Mesendoderm (in vitro differentiated cells): ENCODE measurements around the gene RASL10A.
A peak's percentile ranks its signal among the peaks of the same experiment; 100 is the strongest.

Source experiments
- DNase-seq: peaks from one replicate; pipeline ENCODE4 v3.0.0; 2013
- H2AK5ac ChIP-seq: 2 replicates; pipeline ENCODE4 v1.6.1; 2013; ENCODE audit warnings: low read length, inconsistent platforms
- H2BK120ac ChIP-seq: 2 replicates; pipeline ENCODE4 v1.6.1; 2013; ENCODE audit warnings: low read depth, mild to moderate bottlenecking, low read length, moderate library complexity, mixed read lengths
- H2BK15ac ChIP-seq: replicated peaks from 2 replicates; pipeline ENCODE4 v1.6.1; 2013; ENCODE audit warnings: low read depth, mild to moderate bottlenecking, moderate library complexity
- H2BK5ac ChIP-seq: 2 replicates; pipeline ENCODE4 v1.6.1; 2013; ENCODE audit warnings: low read length, inconsistent platforms
- H3K18ac ChIP-seq: 2 replicates; pipeline ENCODE4 v1.6.1; 2013; ENCODE audit warnings: mild to moderate bottlenecking, low read length, mixed read lengths
- H3K23ac ChIP-seq: one replicate; pipeline ENCODE4 v1.6.1; 2013; ENCODE audit warnings: low read length
- H3K27ac ChIP-seq: 2 replicates; pipeline ENCODE4 v1.5.1; 2013; ENCODE audit warnings: low read depth, mild to moderate bottlenecking, inconsistent platforms, low read length, moderate library complexity
- H3K27me3 ChIP-seq: 2 replicates; pipeline ENCODE4 v1.6.1; 2013; ENCODE audit warnings: low read length, control low read depth, mild to moderate bottlenecking, inconsistent platforms; ENCODE audit not compliant: insufficient read depth, poor library complexity
- H3K36me3 ChIP-seq: 2 replicates; pipeline ENCODE4 v1.6.1; 2013; ENCODE audit warnings: low read length, inconsistent platforms; ENCODE audit not compliant: control insufficient read depth, insufficient read depth
- H3K4ac ChIP-seq: one replicate; pipeline ENCODE4 v1.6.1; 2013; ENCODE audit warnings: low read depth, mild to moderate bottlenecking, low read length, moderate library complexity
- H3K4me1 ChIP-seq: 2 replicates; pipeline ENCODE4 v1.6.1; 2013; ENCODE audit warnings: low read depth, low read length, inconsistent platforms; ENCODE audit not compliant: control insufficient read depth
- H3K4me2 ChIP-seq: 2 replicates; pipeline ENCODE4 v1.6.1; 2013; ENCODE audit warnings: low read length
- H3K4me3 ChIP-seq: 2 replicates; pipeline ENCODE4 v1.5.1; 2013; ENCODE audit warnings: mild to moderate bottlenecking, low read length
- H3K56ac ChIP-seq: one replicate; pipeline ENCODE4 v1.6.1; 2013; ENCODE audit warnings: low read length
- H3K79me1 ChIP-seq: 2 replicates; pipeline ENCODE4 v1.6.1; 2013; ENCODE audit warnings: low read length, inconsistent platforms
- H3K79me2 ChIP-seq: 2 replicates; pipeline ENCODE4 v1.6.1; 2013; ENCODE audit warnings: mild to moderate bottlenecking, low read length; ENCODE audit not compliant: control insufficient read depth, insufficient read depth
- H3K9ac ChIP-seq: 2 replicates; pipeline ENCODE4 v1.6.1; 2013; ENCODE audit warnings: low read length, inconsistent platforms
- H4K5ac ChIP-seq: one replicate; pipeline ENCODE4 v1.6.1; 2013; ENCODE audit warnings: low read length
- H4K8ac ChIP-seq: one replicate; pipeline ENCODE4 v1.6.1; 2013; ENCODE audit warnings: low read depth, mild to moderate bottlenecking, control low read depth, low read length, moderate library complexity
- WGBS: extraction: QIAGEN DNeasy Blood & Tissue Kit; methylation state at CpG from one replicate; pipeline ENCODE4 v1.1.7; 2013; ENCODE audit warnings: low lambda C conversion rate, missing lambda C conversion rate; ENCODE audit not compliant: insufficient coverage; ENCODE audit errors: extremely low coverage; 5-methylcytosine and 5-hydroxymethylcytosine counted together

The RASL10A gene

DNA sequence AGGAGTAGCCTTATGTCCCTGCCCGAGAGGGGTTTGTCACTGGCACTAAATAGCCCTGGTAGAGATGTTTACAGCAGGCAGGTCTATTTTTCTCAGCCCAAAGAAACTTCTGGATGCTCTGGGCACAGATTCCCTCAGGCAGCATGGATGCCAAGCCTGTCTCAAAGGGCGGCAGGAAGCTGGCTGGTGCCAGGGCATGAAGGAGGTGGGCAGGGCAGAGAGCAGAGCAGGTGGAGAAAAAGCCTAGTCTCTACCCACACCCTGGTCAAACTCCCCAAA lies 13.2 kb downstream of the RASL10A start:
- Histone ChIP-seq H2BK120ac (no peak overlapping the region), H3K79me1 (peaks cover 3% of the 10 kb centered on the region), H3K4me1 (peaks cover 2% of the 10 kb centered on the region), H3K27ac (no peak overlapping the region), H3K56ac (no peak overlapping the region), H3K23ac (no peak overlapping the region), H4K5ac (no peak overlapping the region), H3K4ac (no peak overlapping the region), H3K18ac (no peak overlapping the region), H3K4me2 (no peak overlapping the region), H3K9ac (no peak overlapping the region), H3K36me3 (peaks cover 25% of the 10 kb centered on the region), H3K4me3 (no peak overlapping the region), H2AK5ac (no peak overlapping the region), H2BK15ac (no peak overlapping the region), H3K79me2 (no peaks in the 10 kb centered on the region), H3K27me3 (no peaks in the 10 kb centered on the region), H2BK5ac (no peak overlapping the region), H4K8ac (no peak overlapping the region)
- no peak for DNase-seq
- no CpG with 5 or more reads among the region's 2 CpGs for WGBS

DNA sequence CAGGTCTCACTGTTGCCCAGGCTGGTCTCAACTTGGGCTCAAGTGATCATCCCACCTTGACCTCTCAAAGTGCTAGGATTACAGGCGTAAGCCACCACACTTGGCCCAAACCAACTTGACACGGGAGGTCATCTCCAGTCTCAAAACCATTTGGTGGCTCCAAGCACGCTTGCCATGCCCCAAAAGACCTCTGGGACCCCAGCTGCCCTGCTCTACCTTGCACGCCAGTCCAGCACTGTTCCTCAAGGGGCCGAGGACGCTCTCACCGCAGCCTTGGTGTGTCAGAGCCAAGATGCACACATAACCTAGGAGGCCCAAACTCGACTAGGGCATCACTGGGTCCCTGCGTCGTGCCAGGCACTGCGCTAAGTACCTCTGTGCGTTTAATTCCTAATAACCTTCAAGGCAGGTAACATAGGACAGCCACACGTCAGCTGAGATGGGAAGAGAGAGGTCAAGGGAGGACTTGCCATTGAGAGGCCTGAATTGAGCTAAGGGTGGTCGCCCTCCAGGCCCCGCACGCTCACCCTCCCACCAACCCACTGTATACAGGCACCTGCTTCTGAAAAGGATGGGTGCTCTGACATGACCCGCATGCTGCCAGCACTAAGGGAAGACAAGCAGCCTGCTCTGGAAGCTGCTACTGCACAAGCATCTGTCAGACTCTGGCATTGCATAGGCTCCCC lies 13.6 kb downstream of the RASL10A start:
- no peak overlapping the region for H4K8ac ChIP-seq
- H4K5ac ChIP-seq, result no peak overlapping the region
- H3K79me1 ChIP-seq, result peaks cover 3% of the 10 kb centered on the region
- no peaks in the 10 kb centered on the region for H3K79me2 ChIP-seq
- no peak overlapping the region for H2BK15ac ChIP-seq
- no peak overlapping the region for H3K4me2 ChIP-seq
- no peak overlapping the region for H3K4me3 ChIP-seq
- peaks cover 2% of the 10 kb centered on the region for H3K4me1 ChIP-seq
- peak; percentile 5 for DNase-seq
- peaks cover 29% of the 10 kb centered on the region for H3K36me3 ChIP-seq
- no peaks in the 10 kb centered on the region for H3K27me3 ChIP-seq
- H3K4ac ChIP-seq, result no peak overlapping the region
- H3K18ac ChIP-seq, result no peak overlapping the region
- H2BK120ac ChIP-seq, result no peak overlapping the region
- H3K27ac ChIP-seq, result no peak overlapping the region
- H2BK5ac ChIP-seq, result no peak overlapping the region
- H3K23ac ChIP-seq, result no peak overlapping the region
- H3K56ac ChIP-seq, result no peak overlapping the region
- WGBS, result no CpG with 5 or more reads among the region's 17 CpGs
- no peak overlapping the region for H3K9ac ChIP-seq
- H2AK5ac ChIP-seq, result no peak overlapping the region

GRCh38 chr22:29300807-29301601 lies 14.5 kb downstream of the RASL10A start:
- Histone ChIP-seq H3K79me1 (peaks cover 6% of the 10 kb centered on the region), H2AK5ac (no peak overlapping the region), H3K79me2 (no peaks in the 10 kb centered on the region), H3K4me1 (peaks cover 2% of the 10 kb centered on the region), H4K8ac (no peak overlapping the region), H3K36me3 (peaks cover 36% of the 10 kb centered on the region), H2BK5ac (no peak overlapping the region), H4K5ac (no peak overlapping the region), H3K4me2 (no peak overlapping the region), H2BK15ac (no peak overlapping the region), H3K23ac (no peak overlapping the region), H3K27me3 (no peaks in the 10 kb centered on the region), H3K56ac (no peak overlapping the region), H3K9ac (no peak overlapping the region), H3K4ac (no peak overlapping the region), H3K27ac (no peak overlapping the region), H3K4me3 (no peak overlapping the region), H2BK120ac (no peak overlapping the region), H3K18ac (no peak overlapping the region)
- DNase-seq, result peak; percentile 10
- no CpG with 5 or more reads among the region's 10 CpGs for WGBS

- Histone ChIP-seq H3K4ac (no peak overlapping the region), H3K27me3 (no peaks in the 10 kb centered on the region), H4K8ac (no peak overlapping the region), H3K9ac (no peak overlapping the region), H3K18ac (no peak overlapping the region), H3K36me3 (peaks cover 40% of the 10 kb centered on the region), H2BK5ac (no peak overlapping the region), H3K56ac (no peak overlapping the region), H3K4me2 (no peak overlapping the region), H2BK15ac (no peak overlapping the region), H4K5ac (no peak overlapping the region), H2BK120ac (no peak overlapping the region), H3K4me3 (no peak overlapping the region), H3K79me1 (peaks cover 9% of the 10 kb centered on the region), H3K4me1 (no peaks in the 10 kb centered on the region), H3K23ac (no peak overlapping the region), H3K27ac (no peak overlapping the region), H3K79me2 (no peaks in the 10 kb centered on the region), H2AK5ac (no peak overlapping the region)
- WGBS, result no CpG with 5 or more reads among the region's 4 CpGs
- no peak for DNase-seq
Measured at GRCh38 chr22:29300467-29300806, 15.1 kb downstream of the RASL10A start.

DNA sequence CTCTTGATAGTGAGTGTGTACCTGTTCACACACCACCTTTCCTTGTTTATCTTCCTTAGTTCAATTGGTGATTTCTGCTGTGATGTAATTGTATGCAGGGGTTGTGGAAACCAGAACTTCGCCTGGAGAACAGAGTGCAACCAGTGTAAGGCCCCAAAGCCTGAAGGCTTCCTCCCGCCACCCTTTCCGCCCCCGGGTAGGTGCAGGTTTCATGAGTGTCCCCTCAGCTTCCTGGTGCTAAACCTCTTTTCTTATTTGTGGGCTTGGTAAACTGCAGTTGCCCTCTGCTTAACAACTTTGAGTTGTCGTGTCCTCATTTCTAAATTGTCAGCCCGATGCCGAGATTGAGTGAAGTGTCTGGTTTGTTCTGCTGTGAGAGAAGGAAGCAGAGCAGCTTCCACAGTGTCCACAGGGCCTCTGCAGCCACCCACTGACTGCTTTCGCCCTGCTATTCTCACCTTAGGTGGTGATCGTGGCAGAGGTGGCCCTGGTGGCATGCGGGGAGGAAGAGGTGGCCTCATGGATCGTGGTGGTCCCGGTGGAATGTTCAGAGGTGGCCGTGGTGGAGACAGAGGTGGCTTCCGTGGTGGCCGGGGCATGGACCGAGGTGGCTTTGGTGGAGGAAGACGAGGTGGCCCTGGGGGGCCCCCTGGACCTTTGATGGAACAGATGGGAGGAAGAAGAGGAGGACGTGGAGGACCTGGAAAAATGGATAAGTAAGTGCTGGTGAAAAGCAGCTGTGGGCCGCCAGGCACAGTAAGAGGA lies 16.2 kb downstream of the RASL10A start:
- WGBS, result no CpG with 5 or more reads among the region's 19 CpGs
- no peaks in the 10 kb centered on the region for H3K27me3 ChIP-seq
- H3K79me2 ChIP-seq, result no peaks in the 10 kb centered on the region
- no peak overlapping the region for H4K5ac ChIP-seq
- no peak overlapping the region for H2BK120ac ChIP-seq
- no peak overlapping the region for H3K27ac ChIP-seq
- H3K23ac ChIP-seq, result no peak overlapping the region
- H3K9ac ChIP-seq, result no peak overlapping the region
- H3K18ac ChIP-seq, result no peak overlapping the region
- no peak for DNase-seq
- no peak overlapping the region for H2AK5ac ChIP-seq
- no peak overlapping the region for H3K4me2 ChIP-seq
- no peak overlapping the region for H3K56ac ChIP-seq
- no peak overlapping the region for H2BK5ac ChIP-seq
- peaks cover 40% of the 10 kb centered on the region for H3K36me3 ChIP-seq
- H3K4me3 ChIP-seq, result no peak overlapping the region
- H4K8ac ChIP-seq, result no peak overlapping the region
- H3K79me1 ChIP-seq, result peaks cover 9% of the 10 kb centered on the region
- no peaks in the 10 kb centered on the region for H3K4me1 ChIP-seq
- no peak overlapping the region for H3K4ac ChIP-seq
- H2BK15ac ChIP-seq, result no peak overlapping the region
